GM20000 (cell line): ENCODE results near the gene DNAJC18.
"Not testable (repeated sequence)": the region's sequence is repeated elsewhere in the genome, so short reads cannot be mapped to it uniquely, and the experiment has no call there.

ENCODE experiments used
- DNase-seq: peaks from one replicate; pipeline ENCODE4 v3.0.0; 2012; ENCODE audit warnings: low spot score
- TF ChIP-seq, protein P1 (sequence below): IDR thresholded peaks from 2 replicates; pipeline ENCODE4 v1.5.1; 2012; ENCODE audit warnings: mild to moderate bottlenecking, control low read depth; ENCODE audit errors: extremely low read depth, missing control alignments

DNAJC18 gene

DNA sequence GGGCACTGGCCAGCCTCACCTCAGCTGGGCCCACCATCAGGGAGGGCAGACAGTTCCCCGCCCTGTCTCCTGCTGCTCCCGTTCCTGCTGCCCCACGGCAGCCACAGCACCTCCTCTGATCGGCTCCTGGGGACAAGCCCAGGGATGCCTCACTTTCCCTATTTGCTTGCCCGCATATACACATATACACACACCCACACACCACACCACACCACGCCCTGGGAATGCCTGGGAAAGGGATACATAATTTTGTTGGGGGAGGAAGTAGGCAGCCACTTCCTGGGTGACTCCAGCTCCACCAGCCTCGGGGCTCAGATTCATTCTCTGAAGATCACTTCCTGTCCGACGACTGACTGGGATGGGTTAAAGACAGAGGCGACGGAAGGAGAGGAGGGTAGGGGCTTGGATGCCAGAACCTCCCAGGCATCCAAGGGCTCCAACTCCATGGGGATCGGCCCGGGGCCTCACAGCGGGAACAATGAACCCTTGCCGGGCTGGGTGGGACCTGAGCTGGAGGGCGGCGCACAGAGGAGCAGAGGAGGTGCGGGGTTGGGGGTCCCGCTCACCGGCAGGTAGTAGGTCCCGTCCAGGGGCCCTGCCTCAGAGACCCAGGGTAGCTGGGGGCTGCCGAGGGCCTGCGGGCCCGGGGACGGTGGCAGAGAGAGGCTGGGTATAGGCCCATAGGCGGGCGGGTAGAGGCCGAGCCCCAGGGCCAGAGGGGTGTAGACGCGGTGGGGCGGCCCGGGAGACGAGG is 47.6 kb downstream of the DNAJC18 start:
- TF ChIP-seq, protein P1, sequence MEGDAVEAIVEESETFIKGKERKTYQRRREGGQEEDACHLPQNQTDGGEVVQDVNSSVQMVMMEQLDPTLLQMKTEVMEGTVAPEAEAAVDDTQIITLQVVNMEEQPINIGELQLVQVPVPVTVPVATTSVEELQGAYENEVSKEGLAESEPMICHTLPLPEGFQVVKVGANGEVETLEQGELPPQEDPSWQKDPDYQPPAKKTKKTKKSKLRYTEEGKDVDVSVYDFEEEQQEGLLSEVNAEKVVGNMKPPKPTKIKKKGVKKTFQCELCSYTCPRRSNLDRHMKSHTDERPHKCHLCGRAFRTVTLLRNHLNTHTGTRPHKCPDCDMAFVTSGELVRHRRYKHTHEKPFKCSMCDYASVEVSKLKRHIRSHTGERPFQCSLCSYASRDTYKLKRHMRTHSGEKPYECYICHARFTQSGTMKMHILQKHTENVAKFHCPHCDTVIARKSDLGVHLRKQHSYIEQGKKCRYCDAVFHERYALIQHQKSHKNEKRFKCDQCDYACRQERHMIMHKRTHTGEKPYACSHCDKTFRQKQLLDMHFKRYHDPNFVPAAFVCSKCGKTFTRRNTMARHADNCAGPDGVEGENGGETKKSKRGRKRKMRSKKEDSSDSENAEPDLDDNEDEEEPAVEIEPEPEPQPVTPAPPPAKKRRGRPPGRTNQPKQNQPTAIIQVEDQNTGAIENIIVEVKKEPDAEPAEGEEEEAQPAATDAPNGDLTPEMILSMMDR, result no peak
- DNase-seq, result no peak

DNA sequence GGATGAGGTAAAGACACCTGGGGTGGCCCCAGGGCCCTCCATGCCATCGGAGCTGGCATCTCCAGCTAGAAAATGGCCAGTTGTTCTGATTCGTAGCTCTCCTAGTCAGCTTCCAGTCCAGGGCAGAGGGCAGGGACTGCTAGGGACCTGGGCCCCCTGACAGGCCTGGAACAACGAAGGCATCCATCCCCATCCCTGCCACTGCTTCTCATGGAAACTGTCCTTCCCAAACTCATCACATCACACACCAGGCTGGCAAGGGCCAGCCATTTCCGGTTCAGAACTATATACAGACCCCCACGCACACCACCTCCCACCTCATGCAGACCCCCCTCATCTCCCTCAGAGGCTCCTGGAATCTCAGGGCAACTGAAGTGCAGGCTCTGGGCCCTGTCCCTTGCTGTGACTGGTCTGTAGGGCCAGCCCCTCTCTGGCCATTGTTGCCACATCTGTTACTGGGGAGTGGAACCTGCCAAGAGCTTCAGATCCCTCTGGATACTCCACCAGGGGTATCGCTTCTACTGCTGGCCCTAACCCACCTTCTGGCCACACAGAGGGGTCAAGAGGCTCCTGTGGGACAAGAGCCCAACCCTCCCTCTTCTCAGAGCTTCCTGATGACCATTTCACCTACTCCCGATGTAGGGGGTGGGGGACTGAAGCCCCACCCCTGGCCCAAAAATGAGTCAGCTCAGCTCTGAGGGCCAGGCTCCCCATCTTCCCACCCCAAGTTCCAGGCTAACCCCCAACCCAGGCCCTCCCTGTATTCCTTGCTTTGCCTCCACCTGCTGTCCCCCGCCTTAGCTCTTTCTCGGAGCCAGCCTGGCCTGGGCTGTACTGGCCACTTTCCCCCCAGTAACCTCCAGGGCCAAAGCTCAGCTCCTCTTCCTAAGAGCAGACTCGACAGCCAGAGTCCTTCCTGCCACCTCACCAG is 48.4 kb downstream of the DNAJC18 start:
- TF ChIP-seq, protein P1, result no peak
- DNase-seq, result no peak

DNA sequence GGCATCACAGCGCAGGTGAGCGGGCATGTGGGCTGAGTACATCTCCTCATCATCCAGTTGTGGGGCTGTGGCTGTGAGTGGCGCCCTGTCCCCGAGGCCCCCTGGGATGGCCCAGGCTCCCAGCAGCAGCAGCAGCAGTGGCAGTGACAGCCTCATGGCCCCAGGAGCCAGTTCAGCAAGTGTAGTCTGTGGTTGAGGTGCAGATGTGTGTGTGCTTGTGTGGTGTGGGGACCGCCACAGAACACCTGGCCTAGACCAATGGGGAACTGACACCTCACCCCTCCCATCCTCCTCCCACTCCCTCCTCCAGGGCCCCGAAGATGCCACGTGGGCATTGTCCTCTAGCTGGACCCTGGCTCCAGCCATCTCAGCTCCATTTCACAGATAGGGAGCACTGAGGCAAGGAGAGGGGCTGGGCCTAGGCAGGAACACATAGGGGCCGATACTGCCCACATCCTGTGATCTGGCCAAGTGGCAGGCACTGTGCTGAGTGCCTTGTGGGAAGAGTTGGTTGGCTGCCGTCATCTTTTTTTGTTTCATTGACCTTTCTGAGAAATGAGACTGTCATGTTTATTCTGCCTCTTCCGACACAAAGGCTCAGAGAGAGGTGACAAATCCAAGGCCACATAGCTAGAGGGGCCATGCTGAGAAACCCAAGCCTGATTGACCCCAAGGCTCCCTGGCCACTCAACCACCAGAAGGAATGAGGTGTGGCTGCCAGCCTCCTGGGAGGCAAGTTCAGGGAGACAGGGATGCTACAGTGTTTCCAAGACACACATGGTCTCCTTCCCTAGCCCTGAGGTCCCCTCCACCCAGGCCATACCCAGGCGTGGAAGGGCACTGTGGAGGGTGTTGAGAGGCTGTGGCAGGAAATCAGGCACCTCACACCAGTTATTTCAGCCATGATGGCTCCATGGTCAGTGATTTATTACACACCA is 49.4 kb downstream of the DNAJC18 start, which contains the start of gene MZB1:
Gene MZB1 (minus strand): TSS at position 213 of the 938 bp plus-strand sequence. CDS start 57 bp downstream, at position 156.
- DNase-seq, result peak; percentile 92
- TF ChIP-seq, protein P1, result no peak

DNA sequence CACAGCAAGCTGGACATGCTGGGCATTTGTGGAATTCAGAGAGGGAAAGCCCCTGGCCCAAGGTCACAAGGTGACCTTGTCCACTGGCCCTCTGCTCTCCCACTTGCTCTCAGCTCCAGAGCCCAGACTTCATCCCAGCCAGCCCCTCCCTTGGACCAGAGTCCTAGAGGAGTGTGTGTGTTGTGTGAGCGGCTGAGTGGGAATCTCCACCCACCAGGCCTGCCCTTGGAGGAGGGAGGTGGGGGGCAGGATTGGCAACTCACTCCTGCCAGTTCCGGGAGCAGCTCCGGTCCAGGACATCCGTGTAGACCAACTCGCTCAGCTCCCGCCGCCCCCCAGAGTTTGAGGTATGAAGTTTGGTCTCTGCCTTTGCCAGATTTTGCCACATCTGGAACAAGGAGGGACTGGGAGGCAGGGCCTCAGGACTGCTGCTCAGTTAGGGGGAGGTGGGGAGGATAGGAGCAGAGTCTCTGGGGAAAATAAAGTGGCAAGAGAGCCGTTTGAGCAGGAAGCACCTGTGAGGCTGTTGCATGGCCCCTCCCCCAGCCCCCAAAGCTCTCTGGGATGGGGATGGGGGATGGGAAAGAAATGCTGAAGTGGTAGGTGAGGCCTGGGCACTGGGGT is 51.0 kb downstream of the DNAJC18 start:
- TF ChIP-seq, protein P1, result no peak
- DNase-seq, result no peak

DNA sequence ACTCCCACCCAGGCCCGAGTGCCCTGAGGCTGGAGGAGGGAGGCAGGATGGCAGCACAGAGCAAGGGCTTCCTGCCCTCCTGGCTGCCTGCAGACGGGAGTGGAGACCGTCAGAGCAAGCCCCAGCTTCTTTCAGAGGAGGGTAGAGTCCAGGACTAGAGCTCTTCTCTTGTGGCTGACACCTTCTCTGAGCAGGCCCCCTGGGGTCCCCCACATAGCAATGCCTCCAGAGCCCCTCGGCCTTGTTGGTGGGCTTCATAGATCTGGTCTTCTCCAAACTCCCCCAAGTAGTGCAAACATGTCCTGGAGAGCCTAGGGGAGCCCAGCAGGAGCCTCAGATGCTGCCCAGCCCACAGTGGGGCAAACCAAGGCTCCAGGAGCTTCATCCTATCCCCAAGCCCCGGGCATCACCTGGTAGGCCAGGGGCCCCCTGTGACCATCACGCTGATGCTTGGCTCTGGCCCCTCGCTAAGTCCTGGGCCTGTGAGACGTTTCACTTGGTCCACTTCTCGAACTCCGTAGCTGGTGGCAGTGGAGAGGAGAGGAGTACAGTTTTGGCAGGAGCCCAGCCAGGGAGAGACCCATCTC is 51.6 kb downstream of the DNAJC18 start:
- peak; percentile 19 for DNase-seq
- TF ChIP-seq, protein P1, result no peak

DNA sequence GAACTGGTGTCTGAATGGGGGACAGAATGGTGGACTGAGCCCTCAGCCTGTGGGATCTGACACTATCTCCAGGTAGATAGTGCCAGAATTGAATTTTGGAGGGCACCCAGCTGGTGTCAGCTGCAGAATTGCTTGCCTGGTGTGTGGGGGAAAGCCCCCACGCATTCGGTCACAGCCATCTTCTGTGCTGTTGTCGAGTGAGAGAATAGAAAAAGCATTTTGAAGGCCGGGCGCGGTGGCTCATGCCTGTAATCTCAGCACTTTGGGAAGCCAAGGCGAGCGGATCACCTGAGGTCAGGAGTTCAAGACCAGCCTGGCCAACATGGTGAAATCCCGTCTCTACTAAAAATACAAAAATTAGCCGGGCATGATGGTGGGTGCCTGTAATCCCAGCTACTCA is 52.4 kb downstream of the DNAJC18 start:
- DNase-seq, result not testable (repeated sequence)
